Smooth muscle cell (in vitro differentiated cells): ENCODE data around the gene TMEM270. TPM values are rescaled to one million over a fixed set of nuclear protein-coding genes. Genes with fewer than 3 reads are reported as not detected.
"Not testable (repeated sequence)": the region's sequence is repeated elsewhere in the genome, so short reads cannot be mapped to it uniquely, and the experiment has no call there.

Source experiments
- DNase-seq: peaks from one replicate; lab custom pipeline; 2025; ENCODE audit not compliant: unreplicated experiment; lab: John Stamatoyannopoulos, UW
- H2AFZ ChIP-seq: fragments of 200-600 bp; sonication (generic); 2 replicates; pipeline ENCODE4 v1.6.0; 2016; ENCODE audit warnings: antibody characterized with exemption, low read depth, mild to moderate bottlenecking
- H3F3A ChIP-seq: fragments of 200-600 bp; sonication (generic); 2 replicates; pipeline ENCODE4 v1.6.0; 2017; ENCODE audit warnings: antibody characterized with exemption, low read depth
- H3K27ac ChIP-seq: fragments of 200-600 bp; sonication (generic); 2 replicates; pipeline ENCODE4 v1.5.1; 2016; ENCODE audit warnings: low read depth, mild to moderate bottlenecking
- H3K27me3 ChIP-seq: fragments of 200-600 bp; sonication (generic); 2 replicates; pipeline ENCODE4 v1.6.1; 2016; ENCODE audit warnings: low read depth, mild to moderate bottlenecking
- H3K36me3 ChIP-seq: fragments of 200-600 bp; sonication (generic); 2 replicates; pipeline ENCODE4 v1.5.1; 2016; ENCODE audit warnings: low read depth
- H3K4me1 ChIP-seq: fragments of 200-600 bp; sonication (generic); 2 replicates; pipeline ENCODE4 v1.5.1; 2016; ENCODE audit warnings: low read depth
- H3K4me2 ChIP-seq: fragments of 200-600 bp; sonication (generic); 2 replicates; pipeline ENCODE4 v1.6.0; 2016; ENCODE audit warnings: mild to moderate bottlenecking
- H3K4me3 ChIP-seq: fragments of 200-600 bp; sonication (generic); 2 replicates; pipeline ENCODE4 v1.5.1; 2016; ENCODE audit warnings: mild to moderate bottlenecking
- H3K79me2 ChIP-seq: fragments of 200-600 bp; sonication (generic); 2 replicates; pipeline ENCODE4 v1.6.0; 2016; ENCODE audit warnings: low read depth, mild to moderate bottlenecking
- H3K9ac ChIP-seq: fragments of 200-600 bp; sonication (generic); 2 replicates; pipeline ENCODE4 v1.6.0; 2016; ENCODE audit warnings: low read depth
- H3K9me3 ChIP-seq: fragments of 200-600 bp; sonication (generic); replicated peaks from 2 replicates; pipeline ENCODE4 v1.5.1; 2016; ENCODE audit warnings: low read depth
- H4K20me1 ChIP-seq: fragments of 200-600 bp; sonication (generic); 2 replicates; pipeline ENCODE4 v1.6.0; 2016; ENCODE audit warnings: low read depth
- CTCF ChIP-seq: fragments of 200-600 bp; sonication (generic); IDR thresholded peaks from 2 replicates; pipeline ENCODE4 v1.5.1; 2017; ENCODE audit warnings: borderline replicate concordance, mild to moderate bottlenecking, antibody characterized with exemption; ENCODE audit not compliant: insufficient read depth, poor library complexity, severe bottlenecking
- WGBS: methylation state at CpG from one replicate; pipeline ENCODE4 v1.1.7; 2016; ENCODE audit warnings: low lambda C conversion rate; 5-methylcytosine and 5-hydroxymethylcytosine counted together
- polyA plus RNA-seq: library from polyadenylated mRNA; unstranded; fragments of >200 nt; fragmentation: Nextera tagmentation; extraction: Ambion mirVana; gene quantifications from 2 replicates; pipeline ENCODE4 v1.2.1, GENCODE V29; 2016
- total RNA-seq: library from RNA; depleted of rRNA; stranded (reverse); fragments of >200 nt; gene quantifications from 2 replicates; pipeline ENCODE4 v1.2.3, GENCODE V29; 2014

The TMEM270 gene
- total and polyA plus RNA-seq, 2 experiments from 2014 or later, result not detected

- peaks cover 7% of the 10 kb centered on the region for H3K4me1 ChIP-seq
- no peaks in the 10 kb centered on the region for H3K79me2 ChIP-seq
- TF ChIP-seq CTCF, result no peak
- H3K9ac ChIP-seq, result no peak overlapping the region
- no peaks in the 10 kb centered on the region for H3F3A ChIP-seq
- H3K27me3 ChIP-seq, result peaks cover 46% of the 10 kb centered on the region
- H3K27ac ChIP-seq, result no peak overlapping the region
- no peak overlapping the region for H3K4me2 ChIP-seq
- H3K4me3 ChIP-seq, result no peak overlapping the region
- H3K9me3 ChIP-seq, result no peaks in the 10 kb centered on the region
- H3K36me3 ChIP-seq, result no peaks in the 10 kb centered on the region
- WGBS, result 87% methylated on average over 3 of the region's 3 CpGs
- no peak for DNase-seq
- H2AFZ ChIP-seq, result no peak overlapping the region
- no peaks in the 10 kb centered on the region for H4K20me1 ChIP-seq
These were observed 21.1 kb downstream of the TMEM270 start for GRCh38 chr7:73882047-73882402.

GRCh38 chr7:73884867-73885422 lies 24.0 kb downstream of the TMEM270 start:
- not testable (repeated sequence) for H3K4me3 ChIP-seq, H3K4me1 ChIP-seq, H4K20me1 ChIP-seq, H3K27ac ChIP-seq, H3K79me2 ChIP-seq, H3K36me3 ChIP-seq, DNase-seq, H3K9me3 ChIP-seq, H2AFZ ChIP-seq, H3F3A ChIP-seq, H3K9ac ChIP-seq, H3K4me2 ChIP-seq
- WGBS, result 80% methylated on average over 3 of the region's 3 CpGs
- peaks cover 41% of the 10 kb centered on the region for H3K27me3 ChIP-seq

- Histone ChIP-seq H3K4me3 (no peak overlapping the region), H3K27ac (no peak overlapping the region)
- 94% methylated on average over 3 of the region's 3 CpGs for WGBS
These were observed 24.5 kb downstream of the TMEM270 start for GRCh38 chr7:73885433-73885974.

More at GRCh38 chr7:73885433-73885974, 24.5 kb downstream of the TMEM270 start:
- no peak for DNase-seq
- H3K79me2 ChIP-seq, result no peaks in the 10 kb centered on the region
- no peak for TF ChIP-seq CTCF
- no peak overlapping the region for H3K4me2 ChIP-seq
- no peaks in the 10 kb centered on the region for H4K20me1 ChIP-seq
- peaks cover 7% of the 10 kb centered on the region for H3K4me1 ChIP-seq
- H3K9ac ChIP-seq, result no peak overlapping the region
- H2AFZ ChIP-seq, result no peak overlapping the region
- H3K36me3 ChIP-seq, result no peaks in the 10 kb centered on the region
- H3K27me3 ChIP-seq, result peaks cover 38% of the 10 kb centered on the region
- no peaks in the 10 kb centered on the region for H3F3A ChIP-seq
- no peaks in the 10 kb centered on the region for H3K9me3 ChIP-seq
